ENCODE results near the gene COL13A1. TPM values are rescaled to one million over a fixed set of nuclear protein-coding genes. Genes with fewer than 3 reads are reported as not detected.

Gene COL13A1
- total RNA-seq, 6 donors from 2014 or later = 4.3 to 21.2 (median 10.4) TPM

DNA sequence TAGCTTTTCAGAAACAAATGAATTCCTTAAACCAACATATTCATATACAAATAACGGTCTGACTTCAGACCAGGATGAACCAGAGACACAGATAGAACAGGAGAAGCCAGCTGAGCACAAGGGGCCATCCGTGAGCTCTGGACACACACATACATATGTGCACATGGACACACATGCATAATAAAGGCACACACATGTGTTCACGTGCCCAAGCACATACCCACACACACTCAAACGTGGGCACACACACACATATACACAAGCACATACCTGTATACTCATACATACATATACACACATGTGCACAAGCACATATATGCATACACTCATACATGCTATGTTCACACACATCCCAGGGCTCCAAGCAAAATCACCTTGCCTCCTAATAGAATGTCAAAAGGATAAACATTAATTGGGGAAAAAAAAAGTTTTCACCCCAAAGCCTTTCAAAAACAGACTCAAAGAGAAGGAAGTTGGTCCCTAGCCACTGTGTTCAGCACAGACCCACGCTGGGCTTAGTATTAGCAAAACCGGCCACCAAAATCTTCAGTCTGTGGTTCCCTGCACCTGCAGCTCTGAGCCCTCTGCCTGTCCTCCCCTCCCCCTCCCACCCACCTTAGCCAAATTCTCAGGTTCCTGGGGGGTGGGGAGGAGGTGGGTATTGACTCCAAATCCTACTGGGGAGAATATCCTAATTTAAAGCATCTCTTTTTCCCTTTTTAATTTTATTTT, 150.5 kb downstream of the COL13A1 start:
- no peaks in the 10 kb centered on the region for H3K4me1 ChIP-seq
- 47 to 57% methylated on average over 6 of the region's 6 CpGs for WGBS, 2 donors
- no peaks in the 10 kb centered on the region for H3K27me3 ChIP-seq
- no peak overlapping the region for H3K27ac ChIP-seq
- ATAC-seq (ENCODE audit: low FRiP score in 2 of 2) (no peak), DNase-seq (no peak)
- no peaks in the 10 kb centered on the region for H3K9me3 ChIP-seq
- H3K4me3 ChIP-seq = no peak overlapping the region
- H3K36me3 ChIP-seq = no peaks in the 10 kb centered on the region
- TF ChIP-seq POLR2AphosphoS5 (IDR thresholded peaks at IDR 0.05) = no peak
- TF ChIP-seq POLR2A (IDR thresholded peaks at IDR 0.05) = no peak
- TF ChIP-seq, protein P1, sequence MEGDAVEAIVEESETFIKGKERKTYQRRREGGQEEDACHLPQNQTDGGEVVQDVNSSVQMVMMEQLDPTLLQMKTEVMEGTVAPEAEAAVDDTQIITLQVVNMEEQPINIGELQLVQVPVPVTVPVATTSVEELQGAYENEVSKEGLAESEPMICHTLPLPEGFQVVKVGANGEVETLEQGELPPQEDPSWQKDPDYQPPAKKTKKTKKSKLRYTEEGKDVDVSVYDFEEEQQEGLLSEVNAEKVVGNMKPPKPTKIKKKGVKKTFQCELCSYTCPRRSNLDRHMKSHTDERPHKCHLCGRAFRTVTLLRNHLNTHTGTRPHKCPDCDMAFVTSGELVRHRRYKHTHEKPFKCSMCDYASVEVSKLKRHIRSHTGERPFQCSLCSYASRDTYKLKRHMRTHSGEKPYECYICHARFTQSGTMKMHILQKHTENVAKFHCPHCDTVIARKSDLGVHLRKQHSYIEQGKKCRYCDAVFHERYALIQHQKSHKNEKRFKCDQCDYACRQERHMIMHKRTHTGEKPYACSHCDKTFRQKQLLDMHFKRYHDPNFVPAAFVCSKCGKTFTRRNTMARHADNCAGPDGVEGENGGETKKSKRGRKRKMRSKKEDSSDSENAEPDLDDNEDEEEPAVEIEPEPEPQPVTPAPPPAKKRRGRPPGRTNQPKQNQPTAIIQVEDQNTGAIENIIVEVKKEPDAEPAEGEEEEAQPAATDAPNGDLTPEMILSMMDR (IDR thresholded peaks at IDR 0.05) = no peak
- TF ChIP-seq EP300 (IDR thresholded peaks at IDR 0.05) = no peak

DNA sequence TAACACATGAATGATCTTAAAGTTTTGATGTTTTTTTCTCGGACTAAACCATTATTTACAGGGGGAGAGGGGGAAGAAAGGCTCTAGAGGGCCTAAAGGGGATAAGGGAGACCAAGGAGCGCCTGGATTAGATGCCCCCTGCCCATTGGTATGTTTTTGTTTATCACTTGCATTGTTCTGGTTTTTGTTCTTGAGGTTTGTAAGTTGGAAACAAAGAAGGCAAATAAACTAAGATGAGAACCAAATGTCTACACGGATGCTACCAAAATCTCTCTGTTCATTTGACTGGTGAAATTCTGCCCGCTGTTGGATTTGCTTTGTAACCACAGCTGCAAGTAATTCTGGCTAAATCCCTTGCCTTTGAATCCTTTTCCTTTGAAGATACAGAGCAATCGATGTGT, 151.1 kb downstream of the COL13A1 start:
- H3K4me3 ChIP-seq = no peak overlapping the region
- no peaks in the 10 kb centered on the region for H3K36me3 ChIP-seq
- DNase-seq (no peak), ATAC-seq (ENCODE audit: low FRiP score in 2 of 2) (no peak)
- H3K27ac ChIP-seq = no peak overlapping the region
- no peaks in the 10 kb centered on the region for H3K9me3 ChIP-seq
- TF ChIP-seq POLR2A (IDR thresholded peaks at IDR 0.05) = no peak
- TF ChIP-seq, protein P1 (IDR thresholded peaks at IDR 0.05) = no peak
- no peaks in the 10 kb centered on the region for H3K27me3 ChIP-seq
- H3K4me1 ChIP-seq = no peaks in the 10 kb centered on the region
- WGBS, 2 donors = 69 to 70% methylated on average over 5 of the region's 5 CpGs

DNA sequence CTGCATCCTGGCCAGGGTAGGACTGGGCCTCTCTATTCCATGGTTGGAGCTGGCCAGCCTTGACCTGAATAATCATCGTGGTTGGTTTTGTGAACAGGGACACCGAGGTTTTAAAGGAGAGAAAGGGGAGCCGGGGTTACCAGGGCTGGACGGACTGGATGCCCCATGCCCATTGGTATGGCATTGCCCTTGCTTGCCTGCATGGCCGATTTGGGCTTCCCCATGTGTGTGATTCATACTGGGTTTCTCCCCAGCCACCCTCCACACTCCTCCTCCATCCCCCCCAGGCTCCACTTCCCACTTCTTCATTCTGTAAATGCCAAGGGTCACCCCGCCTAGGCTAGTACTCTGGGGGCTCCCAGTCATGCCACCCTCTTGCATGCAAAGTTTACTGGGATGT, 152.1 kb downstream of the COL13A1 start:
- H3K27me3 ChIP-seq = no peaks in the 10 kb centered on the region
- WGBS, 2 donors = 82% methylated on average over 4 to 6 of the region's 6 CpGs
- no peaks in the 10 kb centered on the region for H3K9me3 ChIP-seq
- ATAC-seq (ENCODE audit: low FRiP score in 2 of 2) (peak in 1 of 2 donors; percentile 35), DNase-seq (no peak)
- no peak overlapping the region for H3K27ac ChIP-seq
- no peaks in the 10 kb centered on the region for H3K4me1 ChIP-seq
- no peak overlapping the region for H3K4me3 ChIP-seq
- H3K36me3 ChIP-seq = no peaks in the 10 kb centered on the region
- TF ChIP-seq POLR2A (IDR thresholded peaks at IDR 0.05) (no peak), POLR2AphosphoS5 (IDR thresholded peaks at IDR 0.05) (no peak), EP300 (IDR thresholded peaks at IDR 0.05) (no peak)
- TF ChIP-seq, protein P1 (IDR thresholded peaks at IDR 0.05) = no peak

DNA sequence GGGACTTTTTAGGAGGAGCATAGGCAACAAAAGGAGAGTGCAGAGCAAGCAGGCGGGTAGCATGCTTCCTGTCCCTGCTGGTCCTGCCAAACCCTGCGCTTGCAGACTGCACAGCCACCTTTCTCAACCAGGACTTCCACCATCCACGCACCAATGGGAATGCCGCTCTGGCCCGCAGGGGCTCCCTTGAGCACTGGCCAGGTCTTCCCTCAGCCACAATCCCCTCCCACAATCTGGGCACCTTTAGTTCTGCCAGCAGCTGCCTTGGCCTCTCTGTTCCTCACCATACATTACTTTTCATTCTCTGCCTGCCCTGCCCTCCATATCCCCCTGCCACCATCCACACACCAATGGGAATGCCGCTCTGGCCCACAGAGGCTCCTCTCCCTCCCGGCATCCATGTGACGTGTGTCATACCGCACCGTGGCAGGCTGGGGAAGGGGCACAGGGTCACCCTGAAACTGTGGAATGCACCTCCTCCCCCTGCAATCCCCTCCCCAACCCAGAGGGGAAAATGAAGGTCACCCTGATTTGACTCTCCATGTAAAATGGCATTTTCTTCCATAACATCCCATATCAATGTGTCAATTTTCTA, 153.6 kb downstream of the COL13A1 start:
- ATAC-seq (ENCODE audit: low FRiP score in 2 of 2) = peak in 1 of 2 donors; percentile 6
- TF ChIP-seq POLR2A (IDR thresholded peaks at IDR 0.05) (no peak), POLR2AphosphoS5 (IDR thresholded peaks at IDR 0.05) (no peak), EP300 (IDR thresholded peaks at IDR 0.05) (no peak)
- TF ChIP-seq, protein P1 (IDR thresholded peaks at IDR 0.05) = no peak
- H3K27ac ChIP-seq = no peak overlapping the region
- no peaks in the 10 kb centered on the region for H3K27me3 ChIP-seq
- H3K4me1 ChIP-seq = no peaks in the 10 kb centered on the region
- no peaks in the 10 kb centered on the region for H3K9me3 ChIP-seq
- no peak for DNase-seq
- no peak overlapping the region for H3K4me3 ChIP-seq
- H3K36me3 ChIP-seq = no peaks in the 10 kb centered on the region
- WGBS, 2 donors = 79 to 80% methylated on average over 10 of the region's 10 CpGs

Data from upper lobe of left lung (tissue), 6 donors.